Measurements from ENCODE around the gene CARD8.
"Not testable (repeated sequence)": the region's sequence is repeated elsewhere in the genome, so short reads cannot be mapped to it uniquely, and the experiment has no call there.

Gene CARD8, protein sequence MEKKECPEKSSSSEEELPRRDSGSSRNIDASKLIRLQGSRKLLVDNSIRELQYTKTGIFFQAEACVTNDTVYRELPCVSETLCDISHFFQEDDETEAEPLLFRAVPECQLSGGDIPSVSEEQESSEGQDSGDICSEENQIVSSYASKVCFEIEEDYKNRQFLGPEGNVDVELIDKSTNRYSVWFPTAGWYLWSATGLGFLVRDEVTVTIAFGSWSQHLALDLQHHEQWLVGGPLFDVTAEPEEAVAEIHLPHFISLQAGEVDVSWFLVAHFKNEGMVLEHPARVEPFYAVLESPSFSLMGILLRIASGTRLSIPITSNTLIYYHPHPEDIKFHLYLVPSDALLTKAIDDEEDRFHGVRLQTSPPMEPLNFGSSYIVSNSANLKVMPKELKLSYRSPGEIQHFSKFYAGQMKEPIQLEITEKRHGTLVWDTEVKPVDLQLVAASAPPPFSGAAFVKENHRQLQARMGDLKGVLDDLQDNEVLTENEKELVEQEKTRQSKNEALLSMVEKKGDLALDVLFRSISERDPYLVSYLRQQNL

DNA sequence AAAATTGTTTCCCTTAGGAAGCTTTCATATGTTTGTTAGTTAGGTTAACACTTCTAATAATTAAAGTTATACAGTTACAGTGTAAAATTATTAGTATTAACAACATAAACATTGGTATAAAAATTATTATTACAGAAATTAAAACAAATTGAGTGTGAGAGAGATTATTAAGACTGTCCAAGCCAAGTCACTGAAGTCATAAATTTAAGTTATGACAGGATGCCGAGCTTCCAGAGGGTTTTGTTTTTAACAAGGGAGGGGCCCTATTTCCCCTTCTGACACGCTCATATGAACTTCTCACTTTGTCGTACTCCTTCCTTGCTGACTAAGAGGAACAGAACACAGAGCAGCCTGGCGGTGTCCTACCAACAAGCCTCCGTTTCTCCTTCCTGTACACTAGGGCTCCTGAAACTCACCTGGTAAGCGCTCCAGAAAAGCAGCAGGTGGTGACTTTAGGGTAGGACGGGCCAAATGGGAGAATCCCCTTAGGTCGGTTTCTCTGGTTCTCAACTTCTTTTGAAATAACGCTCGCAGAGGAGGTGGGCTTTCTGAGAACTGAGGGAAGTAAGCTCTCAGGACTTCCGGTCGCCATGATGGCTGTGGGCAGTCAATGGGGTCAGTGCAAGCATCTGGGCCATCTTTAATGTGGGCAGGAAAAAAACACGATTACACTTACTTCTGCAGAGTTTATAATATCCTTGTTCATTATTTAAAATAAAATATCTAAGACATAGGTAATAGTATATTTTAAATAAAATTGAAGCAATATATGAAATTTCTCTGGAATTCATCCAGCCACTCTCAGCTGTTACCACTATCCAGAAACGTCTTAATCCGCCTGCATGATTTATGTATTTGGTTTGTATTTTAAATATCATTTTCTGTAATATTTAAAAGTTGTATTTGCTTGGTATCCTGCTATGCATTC lies at the start of gene CARD8:
CARD8 (minus strand) TSS at position 537 of the 928 bp plus-strand sequence. CDS start 14,892 bp downstream, outside the sequence.
- DNase-seq = peak; percentile 90

DNA sequence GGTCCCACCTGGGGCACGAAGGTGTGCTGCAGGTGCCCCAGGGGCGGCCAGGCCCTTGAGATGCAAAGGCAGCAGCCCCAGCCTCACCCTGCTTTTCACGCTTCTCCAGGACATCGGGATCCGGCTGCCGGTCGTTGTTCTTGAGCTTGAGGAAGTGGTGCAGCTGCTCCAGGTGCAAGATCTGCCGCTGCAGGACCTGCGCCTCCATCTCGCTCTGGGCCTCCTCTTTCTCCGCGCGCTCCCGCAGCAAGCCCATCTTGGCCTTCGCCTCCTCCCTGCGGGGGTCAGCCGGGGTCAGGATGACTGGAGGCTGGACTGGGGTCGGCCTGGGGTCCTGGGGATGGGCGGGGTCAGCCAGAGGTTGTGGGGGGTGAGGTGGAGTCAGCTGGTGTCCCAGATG lies 48.2 kb upstream of the CARD8 start:
- no peak for DNase-seq

DNA sequence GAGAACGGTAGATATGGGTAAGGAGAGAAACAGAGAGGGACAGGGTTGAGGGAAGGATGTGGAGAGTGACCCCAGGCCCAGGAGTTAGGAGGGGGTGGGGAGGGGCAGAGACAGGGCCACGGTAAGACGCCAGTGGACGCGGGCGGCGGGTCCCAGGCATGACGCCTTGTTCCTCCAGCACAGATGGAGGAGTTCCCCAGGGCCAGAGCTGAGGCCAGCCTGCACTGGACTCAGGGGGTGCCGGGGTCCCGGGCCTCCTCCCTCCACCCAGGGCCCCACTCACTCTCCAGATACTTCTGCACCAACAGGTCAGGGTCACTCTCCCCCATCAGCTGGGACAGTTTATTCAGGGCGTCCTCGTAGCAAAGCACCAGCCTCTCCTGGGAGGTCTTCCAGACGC lies 47.7 kb upstream of the CARD8 start:
- no peak for DNase-seq

DNA sequence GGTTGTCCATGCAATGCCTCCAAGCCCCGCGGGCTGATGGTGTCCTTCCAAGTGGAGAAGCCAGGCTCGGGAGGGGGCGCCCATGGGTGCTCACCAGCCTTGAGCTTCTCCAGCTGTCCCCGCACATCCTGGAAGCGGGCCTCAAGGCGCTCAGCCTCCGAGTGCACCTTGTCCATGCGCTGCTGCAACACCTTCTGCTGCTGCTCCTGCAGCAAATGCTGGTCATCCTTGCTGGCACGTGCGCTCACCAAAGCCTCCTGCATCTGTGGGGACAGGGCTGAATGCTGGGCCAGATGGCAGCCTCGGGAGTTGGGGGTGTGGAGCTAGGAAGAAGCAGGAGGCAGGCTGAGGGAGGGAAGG lies 46.9 kb upstream of the CARD8 start:
- DNase-seq = no peak

DNA sequence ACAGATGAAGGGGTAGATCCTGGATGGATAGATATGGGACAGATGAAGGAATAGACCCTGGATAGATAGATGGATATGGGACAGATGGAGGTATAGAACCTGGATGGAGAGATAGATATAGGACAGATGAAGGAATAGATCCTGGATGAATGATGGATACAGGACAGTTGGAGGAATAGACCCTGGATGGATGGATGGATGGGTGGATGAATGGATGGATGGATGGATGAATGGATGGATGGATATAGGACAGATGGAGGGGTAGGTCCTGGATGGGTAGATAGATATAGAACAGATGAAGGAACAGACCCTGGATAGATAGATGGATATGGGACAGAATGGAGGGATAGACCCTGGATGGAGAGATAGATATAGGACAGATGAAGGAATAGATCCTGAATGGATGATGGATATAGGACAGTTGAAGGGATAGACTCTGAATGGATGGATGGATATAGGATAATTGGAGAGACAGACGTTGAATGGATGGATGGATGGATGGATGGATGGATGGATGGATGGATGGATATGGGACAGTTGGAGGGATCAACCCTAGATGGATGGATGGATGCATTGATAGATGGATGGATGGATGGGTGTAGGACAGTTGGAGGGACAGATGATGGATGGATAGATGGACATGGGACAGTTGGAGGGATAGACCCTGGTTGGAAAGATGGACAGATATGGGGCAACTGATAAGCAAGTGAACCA lies 46.3 kb upstream of the CARD8 start:
- DNase-seq = no peak

DNA sequence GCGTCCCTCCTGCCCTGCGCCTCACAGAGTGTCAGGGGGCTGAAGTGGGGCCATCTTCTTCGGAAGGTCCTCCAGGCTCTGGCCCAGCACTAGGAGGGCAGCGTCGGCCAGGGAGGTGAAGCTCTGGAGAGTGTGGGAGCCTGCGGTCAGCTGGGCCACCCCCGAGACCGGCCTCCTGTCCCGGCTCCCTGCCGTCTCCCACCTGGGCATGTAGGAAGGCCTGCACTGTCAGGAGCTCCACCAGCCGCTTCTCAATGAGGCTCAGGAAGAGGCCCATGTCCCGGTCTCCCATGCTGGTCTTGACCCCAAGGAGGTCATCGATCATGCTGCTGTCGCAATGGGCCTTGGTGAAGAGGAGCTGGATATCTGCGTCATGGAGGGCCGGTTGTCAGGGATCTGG lies 42.3 kb upstream of the CARD8 start:
- no peak for DNase-seq

DNA sequence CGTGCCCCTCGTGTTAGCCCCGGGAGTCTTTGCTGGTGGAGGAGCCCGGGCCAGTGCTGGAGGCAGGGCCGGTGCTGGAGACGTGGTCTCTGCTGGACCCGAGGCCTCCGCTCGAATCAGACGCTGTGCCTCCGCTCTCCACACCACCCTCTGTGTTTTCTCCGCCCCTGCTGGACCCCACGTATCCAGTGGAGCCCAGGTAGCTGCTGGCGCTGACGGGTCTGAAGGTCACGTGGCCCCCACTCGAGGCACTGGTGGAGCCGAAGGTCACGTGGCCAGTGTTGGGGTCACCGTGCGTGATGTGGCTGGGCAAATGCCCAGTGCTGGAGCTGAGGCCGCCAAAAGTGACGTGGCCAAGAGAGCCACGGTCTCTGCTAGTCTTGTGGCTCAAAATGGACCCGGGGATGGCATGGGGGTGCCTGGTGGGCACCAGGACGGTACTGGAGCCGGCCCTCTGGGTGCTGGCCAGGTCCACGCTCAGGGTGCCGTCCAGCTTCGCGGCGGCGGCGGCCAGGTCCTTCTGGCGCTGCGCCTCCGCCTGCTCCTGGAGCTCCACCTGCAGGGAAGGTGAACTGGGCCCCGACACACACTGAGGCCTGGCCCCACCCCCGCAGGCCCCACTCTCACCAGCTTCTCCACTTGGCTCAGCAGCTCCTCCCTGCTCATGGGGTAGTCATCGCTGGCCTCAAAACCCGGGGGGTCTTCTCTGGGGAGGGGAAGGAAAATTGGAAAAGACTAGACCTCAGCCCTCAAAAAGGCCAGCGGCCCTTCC lies 41.4 kb upstream of the CARD8 start:
- no peak for DNase-seq

DNA sequence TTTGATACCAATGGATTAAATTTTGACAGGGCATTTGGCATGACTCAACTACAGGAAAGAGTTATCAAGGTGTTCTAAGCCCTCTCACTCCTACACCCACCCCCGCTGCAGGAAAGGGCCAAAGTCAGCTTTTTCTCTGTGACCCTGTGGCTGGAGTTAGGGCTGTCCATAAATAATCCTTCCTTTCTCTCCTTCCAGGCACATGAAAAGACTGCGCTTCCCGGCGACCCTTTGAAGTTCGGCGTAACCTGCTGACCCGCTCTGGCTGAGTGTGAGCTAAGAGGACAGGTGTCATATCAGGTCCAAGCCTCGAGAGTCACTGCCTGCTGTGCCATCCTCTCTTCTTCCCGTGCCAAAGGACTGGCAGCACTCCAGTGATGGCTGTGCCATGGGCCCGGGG lies 39.7 kb upstream of the CARD8 start:
- DNase-seq = no peak

DNA sequence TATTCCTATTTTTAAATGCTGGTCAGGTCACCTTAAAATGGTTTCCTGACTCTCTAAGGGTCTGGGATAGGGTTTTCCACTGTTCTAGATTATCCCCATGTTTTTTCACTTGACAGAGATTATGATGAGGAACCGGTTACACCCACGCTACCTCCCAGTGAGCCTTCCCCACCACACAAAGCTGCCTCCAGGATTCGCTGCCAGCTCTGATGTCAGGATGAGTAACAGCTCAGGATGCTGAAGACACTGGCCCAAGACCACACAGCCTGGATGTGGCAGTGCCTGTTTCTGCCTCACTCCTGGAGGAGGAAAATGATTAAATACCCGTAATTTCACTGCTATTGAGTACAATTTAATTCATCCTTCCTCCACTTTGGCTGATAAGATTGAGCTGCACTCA lies 37.1 kb upstream of the CARD8 start:
- DNase-seq = peak; percentile 80

DNA sequence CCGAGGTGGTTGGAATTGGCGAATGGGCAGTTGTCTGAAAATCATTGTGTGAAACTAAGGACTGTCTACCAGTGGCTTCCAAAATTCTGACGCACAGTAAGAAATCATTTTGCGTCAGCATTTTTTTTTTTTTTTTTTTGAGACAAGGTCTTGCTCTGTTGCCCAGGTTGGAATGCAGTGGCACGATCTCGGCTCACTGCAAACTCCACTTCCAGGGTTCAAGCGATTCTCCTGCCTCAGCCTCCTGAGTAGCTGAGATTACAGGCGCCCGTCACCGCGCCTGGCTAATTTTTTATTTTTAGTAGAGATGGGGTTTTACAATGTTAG lies 35.7 kb upstream of the CARD8 start:
- not testable (repeated sequence) for DNase-seq

DNA sequence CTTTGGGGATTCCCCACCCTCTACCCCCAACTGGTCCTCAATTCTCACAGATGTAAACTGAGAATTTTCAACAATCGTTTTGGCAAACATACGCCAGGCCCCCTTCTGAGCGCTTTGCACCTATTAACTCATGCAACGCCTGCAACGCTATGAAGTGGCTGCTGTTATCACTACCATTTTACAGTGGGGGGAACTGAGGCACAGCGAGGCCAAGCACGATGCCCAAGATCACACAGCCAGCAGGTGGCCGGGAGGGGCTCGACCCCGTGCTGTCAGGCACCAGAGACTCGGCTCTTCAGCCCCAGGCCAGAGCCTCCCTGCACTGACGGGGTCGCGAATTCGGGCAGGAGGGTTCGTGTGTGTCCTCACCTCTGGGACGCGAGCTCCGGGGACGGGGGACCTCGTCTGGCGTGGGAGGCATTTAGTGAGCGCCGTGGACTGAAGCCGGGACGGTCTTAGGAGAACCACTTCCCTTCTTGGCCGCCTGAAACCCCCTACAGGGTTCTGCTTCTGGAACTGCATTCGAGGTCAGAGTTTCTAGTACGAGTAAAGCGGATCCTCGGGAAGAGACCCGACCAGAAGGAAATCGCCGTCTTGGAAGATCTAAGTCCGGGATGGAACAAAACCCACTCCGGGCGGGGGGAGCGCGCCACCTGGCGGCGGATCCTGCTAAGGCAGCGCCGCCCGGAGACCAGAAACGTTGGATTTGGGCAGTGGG lies 35.2 kb upstream of the CARD8 start:
- peak; percentile 82 for DNase-seq

DNA sequence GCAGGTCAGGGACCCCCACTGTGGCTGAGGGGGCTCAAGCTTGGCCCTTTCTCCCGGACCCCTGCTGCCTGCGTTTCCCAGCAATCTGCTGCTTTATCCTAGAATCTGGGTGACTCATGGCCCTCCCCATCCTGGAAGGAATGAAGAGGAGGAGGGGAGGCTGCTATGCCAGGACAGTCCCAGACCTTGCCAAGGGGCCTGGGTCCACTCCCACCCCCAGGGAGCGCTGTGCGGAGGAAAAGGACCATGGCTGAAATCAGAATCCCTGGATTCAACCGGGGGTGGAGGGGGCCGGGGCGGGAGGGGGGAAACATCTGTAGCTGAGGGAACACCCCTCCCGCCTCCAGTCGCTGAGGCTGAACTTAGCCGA lies 34.7 kb upstream of the CARD8 start:
- DNase-seq = peak; percentile 73

DNA sequence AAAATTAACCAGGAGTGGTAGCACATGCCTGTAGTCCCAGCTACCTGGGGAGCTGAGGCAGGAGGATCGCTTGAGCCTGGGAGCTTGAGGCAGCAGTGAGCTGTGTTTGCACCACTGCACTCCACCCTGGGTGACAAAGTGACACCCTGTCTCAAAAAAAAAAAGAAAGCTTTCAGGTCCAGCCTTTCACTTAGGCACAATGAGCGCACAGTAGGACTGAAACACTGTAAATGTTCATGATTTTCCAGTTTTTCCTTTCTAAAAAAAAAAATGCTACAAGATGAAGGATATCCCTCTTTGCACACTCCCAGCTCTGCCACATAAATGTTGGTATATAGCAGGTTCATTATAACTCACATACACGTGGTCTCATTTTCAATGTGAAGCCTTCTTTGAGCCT lies 32.0 kb upstream of the CARD8 start:
- DNase-seq = no peak

DNA sequence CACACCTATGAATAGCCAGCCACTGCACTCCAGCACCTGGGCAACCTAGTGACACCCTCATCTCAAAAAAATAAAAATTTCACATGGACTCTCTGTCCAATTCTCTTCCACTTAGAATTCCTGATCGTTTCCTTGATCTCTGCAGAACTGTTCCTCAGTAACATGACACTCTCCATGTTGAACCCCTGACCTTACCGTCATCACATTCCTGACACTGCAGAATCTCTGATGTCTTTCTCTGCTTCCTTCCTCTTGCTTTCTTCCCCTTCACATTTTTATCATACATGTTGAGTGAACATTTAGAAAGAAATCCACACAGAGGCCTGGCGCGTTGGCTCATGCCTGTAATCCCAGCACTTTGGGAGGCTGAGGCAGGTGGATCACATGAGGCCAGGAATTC lies 29.2 kb upstream of the CARD8 start:
- DNase-seq = peak; percentile 64

DNA sequence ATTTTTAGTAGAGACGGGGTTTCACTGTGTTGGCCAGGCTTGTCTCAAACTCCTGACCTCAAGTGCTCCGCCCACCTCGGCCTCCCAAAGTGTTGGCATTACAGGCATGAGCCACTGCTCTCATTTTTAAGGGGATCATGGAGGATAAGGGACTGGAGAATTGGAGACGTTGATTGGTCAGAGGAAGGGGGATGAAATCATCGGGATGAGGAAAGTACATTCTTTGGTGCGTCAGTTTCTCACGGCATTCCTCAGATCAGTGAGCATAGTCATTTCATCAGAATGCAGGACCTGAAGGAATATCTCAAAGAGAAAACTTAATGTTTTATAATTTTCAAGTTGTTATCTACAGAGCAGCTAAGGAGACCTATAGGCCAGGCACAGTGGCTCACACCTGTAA lies 28.2 kb upstream of the CARD8 start:
- peak; percentile 88 for DNase-seq

DNA sequence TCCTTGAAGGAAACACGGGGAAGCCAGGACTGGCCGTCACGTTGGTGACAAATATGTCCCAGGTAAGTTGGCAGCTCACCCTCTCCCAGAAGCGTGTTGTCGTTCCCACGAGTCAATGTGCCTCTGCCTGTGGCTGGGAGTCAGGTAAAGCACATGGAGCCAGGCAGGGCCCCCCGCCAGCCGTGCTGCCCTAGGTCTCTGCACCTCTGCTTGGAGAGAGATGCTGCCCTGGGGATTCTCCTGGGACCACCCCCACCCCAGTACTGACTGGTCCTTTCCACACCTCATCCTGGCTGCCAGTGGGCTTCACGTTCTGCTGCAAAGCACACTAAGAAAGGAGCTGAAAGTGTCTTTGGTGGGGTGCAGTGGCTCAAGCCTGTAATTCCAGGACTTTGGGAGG lies 24.0 kb upstream of the CARD8 start:
- DNase-seq = no peak

DNA sequence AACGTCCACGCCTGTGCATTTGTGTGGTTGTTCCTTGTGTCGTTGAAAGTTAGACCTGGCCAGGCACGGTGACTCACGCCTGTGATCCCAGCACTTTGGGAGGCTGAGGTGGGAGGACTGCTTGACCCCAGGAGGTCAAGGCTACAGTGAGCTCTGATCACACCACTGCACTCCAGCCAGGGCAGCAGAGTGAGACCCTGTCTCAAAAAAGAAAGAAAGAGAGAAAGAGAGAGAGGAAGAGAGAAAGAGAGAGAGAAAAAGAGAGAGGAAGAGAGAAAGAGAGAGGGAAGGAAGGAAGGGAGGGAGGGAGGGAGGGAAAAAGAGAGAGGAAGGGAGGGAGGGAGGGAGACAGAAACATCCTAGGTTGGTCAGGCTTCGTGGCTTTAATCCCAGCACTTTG lies 19.2 kb upstream of the CARD8 start:
- no peak for DNase-seq

DNA sequence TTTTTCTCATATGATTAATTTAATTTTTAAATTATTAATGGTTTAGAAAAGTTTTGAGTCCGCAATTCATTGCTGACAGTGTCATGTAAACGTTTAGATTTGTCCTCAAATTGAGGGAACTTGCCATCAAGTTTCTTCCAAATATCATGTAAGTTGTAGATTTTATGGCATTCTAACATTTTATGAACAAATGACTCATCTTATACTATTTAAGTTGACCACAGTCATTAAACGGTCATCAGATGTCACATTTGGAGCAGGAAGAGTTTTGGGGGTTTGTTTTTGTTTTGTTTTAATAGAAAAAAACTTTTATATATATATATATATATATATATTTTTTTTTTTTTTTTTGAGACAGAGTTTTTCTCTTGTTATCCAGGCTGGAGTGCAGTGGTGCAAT lies 18.5 kb upstream of the CARD8 start:
- DNase-seq = no peak

DNA sequence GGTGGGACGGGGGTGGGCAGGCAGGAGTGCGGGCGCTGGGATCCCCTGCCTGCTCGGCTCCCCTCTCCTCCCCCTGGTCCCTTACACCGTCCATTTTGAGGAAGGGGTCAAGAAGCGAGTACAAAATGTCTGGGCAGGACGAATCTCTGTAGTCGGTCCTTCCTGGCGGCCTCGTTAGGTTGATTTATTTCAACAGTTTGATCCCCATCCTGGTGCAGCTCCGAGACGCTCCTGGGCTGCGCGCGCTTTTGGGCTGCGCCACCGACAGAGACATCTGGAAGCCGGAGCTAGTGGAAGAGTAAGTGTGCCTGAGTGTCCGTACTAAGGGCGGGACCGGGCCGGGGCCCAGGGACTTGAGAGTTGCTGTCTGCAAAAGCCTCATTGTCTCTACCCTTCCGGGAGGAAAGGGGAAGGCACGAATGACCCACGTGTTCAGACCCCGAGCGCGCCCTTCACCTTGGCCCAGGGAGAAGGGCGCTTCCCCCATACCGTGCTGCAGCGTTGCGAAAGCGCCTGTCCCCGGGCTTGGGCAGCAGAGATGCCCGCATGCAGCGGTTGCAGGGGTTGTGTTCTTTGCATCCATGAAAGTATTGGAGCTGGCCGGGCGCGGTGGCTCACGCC lies 15.9 kb upstream of the CARD8 start:
- peak; percentile 42 for DNase-seq

DNA sequence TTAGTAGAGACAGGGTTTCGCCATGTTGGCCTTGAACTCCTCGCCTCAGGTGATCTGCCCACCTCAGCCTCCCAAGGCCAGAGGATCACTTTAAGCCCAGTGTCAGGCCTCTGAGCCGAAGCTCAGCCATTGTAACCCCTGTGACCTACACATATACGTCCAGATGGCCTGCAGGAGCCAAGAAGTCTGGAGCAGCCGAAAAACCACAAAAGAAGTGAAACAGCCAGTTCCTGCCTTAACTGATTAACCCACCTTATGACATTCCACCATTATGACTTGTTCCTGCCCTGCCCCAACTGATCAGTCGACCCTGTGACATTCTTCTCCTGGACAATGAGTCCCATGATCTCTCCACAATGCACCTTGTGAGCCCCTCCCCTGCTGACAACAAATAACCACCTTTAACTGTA lies 13.9 kb upstream of the CARD8 start:
- DNase-seq = not testable (repeated sequence)

DNA sequence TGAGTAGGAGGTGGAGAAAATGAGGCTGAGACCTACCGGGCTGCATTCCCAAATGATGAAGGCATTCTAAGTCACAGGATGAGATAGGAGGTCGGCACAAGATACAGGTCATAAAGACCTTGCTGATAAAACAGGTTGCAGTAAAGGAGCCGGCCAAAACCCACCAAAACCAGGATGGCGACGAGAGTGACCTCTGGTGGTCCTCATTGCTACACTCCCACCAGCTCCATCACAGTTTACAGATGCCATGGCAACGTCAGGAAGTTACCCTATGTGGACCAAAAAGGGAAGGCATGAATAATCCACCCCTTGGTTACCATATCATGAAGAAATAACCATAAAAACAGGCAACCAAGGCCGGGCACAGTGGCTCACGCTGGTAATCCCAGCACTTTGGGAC lies 9.6 kb upstream of the CARD8 start:
- DNase-seq = not testable (repeated sequence)

Data from fibroblast of upper back skin (primary cell).